Endodermal cell (in vitro differentiated cells): ENCODE measurements around the gene ZBED4. TPM values are rescaled to one million over a fixed set of nuclear protein-coding genes. Genes with fewer than 3 reads are reported as not detected.
A peak's percentile ranks its signal among the peaks of the same experiment; 100 is the strongest.

Source experiments
- DNase-seq: peaks from one replicate; pipeline ENCODE4 v3.0.0-alpha.2; 2017
- H3K27ac ChIP-seq: 2 replicates; pipeline ENCODE4 v1.5.1; 2013; ENCODE audit warnings: mild to moderate bottlenecking, low read depth, low read length, moderate library complexity
- H3K27me3 ChIP-seq: 2 replicates; pipeline ENCODE4 v1.6.1; 2013; ENCODE audit warnings: mild to moderate bottlenecking, low read length, moderate library complexity; ENCODE audit not compliant: insufficient read depth, control insufficient read depth, poor library complexity, severe bottlenecking
- H3K36me3 ChIP-seq: 2 replicates; pipeline ENCODE4 v1.7.0; 2013; ENCODE audit warnings: mild to moderate bottlenecking, low read length, moderate library complexity; ENCODE audit not compliant: control insufficient read depth, insufficient read depth
- H3K4me1 ChIP-seq: one replicate; pipeline ENCODE4 v1.7.0; 2013; ENCODE audit warnings: low read length; ENCODE audit not compliant: control insufficient read depth, insufficient read depth
- H3K4me3 ChIP-seq: 2 replicates; pipeline ENCODE4 v1.5.1; 2013; ENCODE audit warnings: mild to moderate bottlenecking, low read length, moderate library complexity
- H3K9ac ChIP-seq: 2 replicates; pipeline ENCODE4 v1.6.1; 2013; ENCODE audit warnings: mild to moderate bottlenecking, low read length, moderate library complexity; ENCODE audit not compliant: poor library complexity, severe bottlenecking; ENCODE audit errors: extremely low read depth
- H3K9me3 ChIP-seq: 2 replicates; pipeline ENCODE4 v1.6.1; 2013; ENCODE audit warnings: mild to moderate bottlenecking, low read length, moderate library complexity; ENCODE audit not compliant: control insufficient read depth
- H3K27ac Mint-ChIP-seq: 2 replicates; pipeline ENCODE4 v1.8.0; 2020; ENCODE audit warnings: mixed read lengths
- H3K27me3 Mint-ChIP-seq: 2 replicates; pipeline ENCODE4 v1.8.0; 2021; ENCODE audit warnings: mild to moderate bottlenecking, mixed read lengths; ENCODE audit not compliant: insufficient read depth
- H3K36me3 Mint-ChIP-seq: 2 replicates; pipeline ENCODE4 v1.8.0; 2020; ENCODE audit warnings: low read depth, mixed read lengths
- H3K4me1 Mint-ChIP-seq: 2 replicates; pipeline ENCODE4 v1.8.0; 2020; ENCODE audit warnings: mixed read lengths
- H3K4me3 Mint-ChIP-seq: 2 replicates; pipeline ENCODE4 v1.8.0; 2020; ENCODE audit warnings: mild to moderate bottlenecking, moderate library complexity, mixed read lengths
- H3K9me3 Mint-ChIP-seq: 2 replicates; pipeline ENCODE4 v1.8.0; 2020; ENCODE audit warnings: mild to moderate bottlenecking, mixed read lengths
- WGBS, 2 experiments: methylation state at CpG; one replicate each; pipeline versions ENCODE4 v1.1.5 to v1.1.7; 2013; ENCODE audit warnings: missing lambda C conversion rate in 2 of 2, mixed read lengths in 1 of 2; ENCODE audit not compliant: insufficient coverage in 1 of 2, insufficient read length in 1 of 2; 5-methylcytosine and 5-hydroxymethylcytosine counted together
- total RNA-seq, 2 donors: library from RNA; stranded (reverse); fragmentation: NEBNext Ultra II Directional in 1 of 2; extraction: Animal tissue kit (Norgen Biotek cat#: 25700) in 1 of 2; gene quantifications; 2 replicates in 1 of 2; 3 replicates in 1 of 2; pipeline ENCODE4 v1.2.1, GENCODE V29; 2021
- TF ChIP-seq, protein P1 (sequence below): fragments of 200-600 bp; sonication (generic); conservative IDR thresholded peaks from 2 replicates; pipeline ENCODE4 v1.5.0; 2021; ENCODE audit warnings: antibody characterized with exemption, mild to moderate bottlenecking

ZBED4 gene
- total RNA-seq, 2 donors from 2014 or later = 22.0 to 26.6 TPM

DNA sequence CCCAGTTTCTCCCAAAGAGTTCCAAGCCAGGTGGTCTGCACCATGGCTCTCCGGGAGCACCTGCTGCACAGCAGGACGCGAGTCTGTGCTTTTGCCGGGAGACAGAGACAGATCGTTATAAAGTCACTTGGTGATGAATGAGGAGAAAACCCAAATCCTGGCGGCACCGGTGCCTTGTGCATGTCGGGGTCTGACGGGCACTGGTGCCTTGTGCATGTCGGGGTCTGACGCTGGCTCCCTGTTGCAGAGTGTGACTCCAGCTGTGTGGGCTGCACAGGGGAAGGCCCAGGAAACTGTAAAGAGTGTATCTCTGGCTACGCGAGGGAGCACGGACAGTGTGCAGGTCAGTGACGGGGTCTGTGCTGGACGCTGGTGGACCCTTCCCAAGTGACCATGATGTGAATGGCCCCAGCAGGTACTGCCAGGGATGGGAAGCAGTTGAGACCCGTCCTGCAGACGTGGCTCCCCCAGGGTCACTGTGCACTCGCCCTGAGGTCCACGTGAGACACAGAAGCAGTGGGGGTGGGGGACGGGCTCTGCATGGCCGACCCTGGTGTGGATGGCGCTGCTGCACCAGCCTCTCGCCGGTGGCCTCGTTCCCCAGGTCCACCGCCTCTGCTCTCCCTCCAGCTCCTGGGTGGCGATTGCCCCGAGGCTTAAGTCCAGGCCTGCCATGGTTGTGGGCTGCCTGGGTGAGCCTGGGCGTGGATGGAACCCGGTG is 70.6 kb downstream of the ZBED4 start:
- Mint-ChIP-seq H3K4me3 (no peak overlapping the region), H3K9me3 (no peaks in the 10 kb centered on the region)
- no peaks in the 10 kb centered on the region for H3K27me3 ChIP-seq

DNA sequence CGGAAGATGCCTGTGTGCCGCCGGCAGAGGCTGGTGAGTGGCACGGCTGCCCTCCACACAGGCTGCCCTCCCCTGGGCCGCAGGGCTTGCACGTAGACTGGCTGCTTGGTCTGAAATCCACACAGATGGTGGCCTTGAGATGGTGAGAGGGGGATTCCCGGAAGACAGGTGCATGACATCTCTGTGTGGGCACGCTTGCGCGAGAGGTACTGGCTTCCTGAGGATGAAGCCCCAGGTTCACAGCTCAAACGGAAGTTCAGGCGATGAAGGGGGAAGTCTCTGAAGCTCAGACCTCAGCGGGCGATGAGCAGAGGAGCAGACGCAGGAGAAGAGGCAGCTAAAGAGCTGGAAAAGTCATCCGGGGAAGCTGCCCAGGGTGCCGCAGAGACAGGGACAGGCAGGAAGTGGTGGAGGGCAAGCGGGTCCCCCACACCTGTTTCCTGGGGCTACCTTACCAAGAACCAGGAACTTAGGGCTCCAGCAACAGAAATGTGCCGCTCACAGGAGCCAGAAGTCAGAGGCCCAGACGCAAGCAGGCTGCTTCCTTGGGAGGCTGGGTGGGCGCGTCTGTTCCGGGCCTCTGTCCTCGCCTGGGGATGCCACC is 72.0 kb downstream of the ZBED4 start:
- Mint-ChIP-seq H3K9me3 (no peaks in the 10 kb centered on the region), H3K27me3 (peaks cover 12% of the 10 kb centered on the region), H3K36me3 (peaks cover 31% of the 10 kb centered on the region), H3K4me3 (no peak overlapping the region), H3K4me1 (no peaks in the 10 kb centered on the region), H3K27ac (no peak overlapping the region)
- peak overlapping the region; percentile 41 for H3K27ac ChIP-seq
- H3K4me3 ChIP-seq = no peak overlapping the region
- H3K36me3 ChIP-seq = peaks cover 26% of the 10 kb centered on the region
- no peaks in the 10 kb centered on the region for H3K4me1 ChIP-seq
- no peaks in the 10 kb centered on the region for H3K9me3 ChIP-seq
- WGBS, 2 experiments = 95 to 97% methylated on average over 20 to 24 of the region's 24 CpGs
- DNase-seq = no peak
- H3K27me3 ChIP-seq = peaks cover 11% of the 10 kb centered on the region
- H3K9ac ChIP-seq = no peak overlapping the region
- TF ChIP-seq, protein P1, sequence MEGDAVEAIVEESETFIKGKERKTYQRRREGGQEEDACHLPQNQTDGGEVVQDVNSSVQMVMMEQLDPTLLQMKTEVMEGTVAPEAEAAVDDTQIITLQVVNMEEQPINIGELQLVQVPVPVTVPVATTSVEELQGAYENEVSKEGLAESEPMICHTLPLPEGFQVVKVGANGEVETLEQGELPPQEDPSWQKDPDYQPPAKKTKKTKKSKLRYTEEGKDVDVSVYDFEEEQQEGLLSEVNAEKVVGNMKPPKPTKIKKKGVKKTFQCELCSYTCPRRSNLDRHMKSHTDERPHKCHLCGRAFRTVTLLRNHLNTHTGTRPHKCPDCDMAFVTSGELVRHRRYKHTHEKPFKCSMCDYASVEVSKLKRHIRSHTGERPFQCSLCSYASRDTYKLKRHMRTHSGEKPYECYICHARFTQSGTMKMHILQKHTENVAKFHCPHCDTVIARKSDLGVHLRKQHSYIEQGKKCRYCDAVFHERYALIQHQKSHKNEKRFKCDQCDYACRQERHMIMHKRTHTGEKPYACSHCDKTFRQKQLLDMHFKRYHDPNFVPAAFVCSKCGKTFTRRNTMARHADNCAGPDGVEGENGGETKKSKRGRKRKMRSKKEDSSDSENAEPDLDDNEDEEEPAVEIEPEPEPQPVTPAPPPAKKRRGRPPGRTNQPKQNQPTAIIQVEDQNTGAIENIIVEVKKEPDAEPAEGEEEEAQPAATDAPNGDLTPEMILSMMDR = no peak

More for the DNA sequence above, 70.6 kb downstream of the ZBED4 start:
- H3K36me3 Mint-ChIP-seq = peaks cover 41% of the 10 kb centered on the region
- Histone ChIP-seq H3K27ac (no peak overlapping the region), H3K9me3 (no peaks in the 10 kb centered on the region), H3K4me1 (no peaks in the 10 kb centered on the region), H3K36me3 (peaks cover 34% of the 10 kb centered on the region), H3K9ac (no peak overlapping the region), H3K4me3 (no peak overlapping the region)
- H3K4me1 Mint-ChIP-seq = peaks cover 5% of the 10 kb centered on the region
- 90 to 92% methylated on average over 22 to 31 of the region's 31 CpGs for WGBS, 2 experiments
- H3K27me3 Mint-ChIP-seq = peaks cover 2% of the 10 kb centered on the region
- no peak overlapping the region for H3K27ac Mint-ChIP-seq
- no peak for DNase-seq
- TF ChIP-seq, protein P1 = no peak

DNA sequence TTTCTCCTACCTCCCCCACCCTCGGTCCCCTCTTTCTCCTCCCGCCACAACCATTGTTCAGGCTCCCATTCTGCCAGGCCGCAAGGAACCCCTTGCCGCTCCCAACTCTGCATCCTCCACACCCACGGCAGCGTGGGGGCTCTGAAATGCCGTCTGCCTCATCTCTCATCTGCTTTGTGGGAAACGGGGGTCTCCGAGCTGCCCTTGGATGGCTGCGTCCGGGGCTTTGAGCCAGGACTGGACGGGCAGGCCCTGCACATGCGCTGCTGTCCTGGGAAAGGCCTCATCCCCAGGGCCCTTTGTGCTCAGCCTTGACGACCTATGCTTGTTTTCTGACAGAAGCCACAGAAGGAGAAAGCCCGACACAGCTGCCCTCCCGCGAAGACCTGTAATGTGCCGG is 73.3 kb downstream of the ZBED4 start:
- H3K27ac ChIP-seq = peak overlapping the region; percentile 83
- Mint-ChIP-seq H3K9me3 (no peaks in the 10 kb centered on the region), H3K4me3 (no peak overlapping the region), H3K4me1 (no peaks in the 10 kb centered on the region), H3K36me3 (peaks cover 28% of the 10 kb centered on the region), H3K27me3 (peaks cover 16% of the 10 kb centered on the region), H3K27ac (no peak overlapping the region)
- no peak overlapping the region for H3K4me3 ChIP-seq
- no peak for DNase-seq
- H3K27me3 ChIP-seq = peaks cover 15% of the 10 kb centered on the region
- WGBS, 2 experiments = 85 to 91% methylated on average over 16 to 18 of the region's 18 CpGs
- peaks cover 16% of the 10 kb centered on the region for H3K36me3 ChIP-seq
- H3K9ac ChIP-seq = no peak overlapping the region
- no peaks in the 10 kb centered on the region for H3K9me3 ChIP-seq
- TF ChIP-seq, protein P1 = no peak
- H3K4me1 ChIP-seq = no peaks in the 10 kb centered on the region
